K562 (cell line): ENCODE results near the gene RFNG. TPM values are rescaled to one million over a fixed set of nuclear protein-coding genes. Genes with fewer than 3 reads are reported as not detected.
A peak's percentile ranks its signal among the peaks of the same experiment; 100 is the strongest.

Source experiments
- ATAC-seq: fragments of 200-7000 bp; cut with Tn5 transposase; 3 replicates; pipeline ENCODE4 v1.9.1; 2020; ENCODE audit warnings: moderate library complexity
- BruUV-seq: library from RNA; stranded (reverse); fragments of 400-500 nt; replicated peaks from 2 replicates; lab custom pipeline; 2021; lab: Mats Ljungman, UMichigan
- CTCF ChIA-PET: fragments of 300-600 bp; formaldehyde crosslinking; extraction: SDS; loops from one replicate; lab custom pipeline; 2021; ENCODE audit warnings: low intra/inter-chr PET ratio; lab: Yijun Ruan, JAX
- POLR2A ChIA-PET: fragments of 300-600, 350-650 bp; sonication (Branson Sonifier 250); formaldehyde crosslinking; extraction: SDS; loops from one replicate; lab custom pipeline; 2021; ENCODE audit warnings: antibody characterized with exemption, inconsistent platforms; lab: Yijun Ruan, JAX
- DNase-seq, 4 experiments: peaks; one replicate each; pipeline versions ENCODE4 v3.0.0 to v3.0.0-alpha.2; 2011 to 2018; ENCODE audit warnings: low spot score in 3 of 4, mixed read lengths in 3 of 4; ENCODE audit errors: extremely low read depth in 1 of 4
- FAIRE-seq: peaks from 2 replicates; lab custom pipeline; 2011; peaks lifted over from hg19 to GRCh38; lab: Jason Lieb, UNC
- H2AFZ ChIP-seq: 2 replicates; pipeline ENCODE4 v1.6.0; 2011; ENCODE audit warnings: low read depth, low read length, control low read depth, inconsistent platforms
- H3K27ac ChIP-seq: fragments of 200-600 bp; 3 replicates; pipeline ENCODE4 v1.8.0; 2011; ENCODE audit warnings: low read depth, mild to moderate bottlenecking, control low read depth, inconsistent platforms, low read length, moderate library complexity, mixed read lengths; ENCODE audit errors: extremely low read depth
- H3K27me3 ChIP-seq, 2 experiments: fragments of 300-600 bp in 1 of 2; 2 replicates in 1 of 2; 3 replicates in 1 of 2; pipeline versions ENCODE4 v1.6.0 to v1.8.0; 2011; ENCODE audit warnings: inconsistent platforms in 2 of 2, low read length in 2 of 2, mild to moderate bottlenecking in 1 of 2, mixed read lengths in 1 of 2, moderate library complexity in 1 of 2; ENCODE audit not compliant: control insufficient read depth in 2 of 2, insufficient read depth in 2 of 2
- H3K36me3 ChIP-seq: fragments of 300-600 bp; 3 replicates; pipeline ENCODE4 v1.8.0; 2011; ENCODE audit warnings: mild to moderate bottlenecking, low read length, inconsistent platforms; ENCODE audit not compliant: control insufficient read depth, insufficient read depth
- H3K4me1 ChIP-seq, 2 experiments: fragments of 200-600 bp in 1 of 2; replicated peaks in 1 of 2; 2 replicates in 1 of 2; 3 replicates in 1 of 2; pipeline versions ENCODE4 v1.5.1 to v1.8.0; 2011; ENCODE audit warnings: inconsistent platforms in 2 of 2, low read length in 2 of 2, mild to moderate bottlenecking in 1 of 2, mixed read lengths in 1 of 2, moderate library complexity in 1 of 2; ENCODE audit not compliant: control insufficient read depth in 2 of 2, insufficient read depth in 2 of 2
- H3K4me2 ChIP-seq: 2 replicates; pipeline ENCODE4 v1.6.1; 2011; ENCODE audit warnings: low read length, control low read depth, inconsistent platforms, mixed read lengths; ENCODE audit not compliant: insufficient read depth
- H3K4me3 ChIP-seq: fragments of 200-600 bp; sonication (generic), shearing (Covaris generic); 2 replicates; pipeline ENCODE4 v1.5.1; 2016; ENCODE audit warnings: control low read depth, inconsistent platforms
- H3K79me2 ChIP-seq: fragments of 200-600 bp; 3 replicates; pipeline ENCODE4 v1.8.0; 2011; ENCODE audit warnings: low read length, inconsistent platforms; ENCODE audit not compliant: control insufficient read depth, insufficient read depth
- H3K9ac ChIP-seq, 2 experiments: 2 replicates each; pipeline versions ENCODE4 v1.6.0 to v1.6.1; 2011; ENCODE audit warnings: low read depth in 2 of 2, low read length in 2 of 2, control low read depth in 1 of 2, inconsistent platforms in 1 of 2, mild to moderate bottlenecking in 1 of 2, mixed read lengths in 1 of 2; ENCODE audit not compliant: insufficient read depth in 1 of 2
- H3K9me1 ChIP-seq: one replicate; pipeline ENCODE4 v1.6.0; 2011; ENCODE audit warnings: inconsistent platforms, mild to moderate bottlenecking, low read length, moderate library complexity; ENCODE audit not compliant: control insufficient read depth, insufficient read depth
- H3K9me3 ChIP-seq: replicated peaks from 2 replicates; pipeline ENCODE4 v1.5.1; 2011; ENCODE audit warnings: low read depth, low read length, inconsistent platforms; ENCODE audit not compliant: control insufficient read depth, insufficient read depth
- H4K20me1 ChIP-seq: replicated peaks from 2 replicates; pipeline ENCODE4 v1.6.1; 2011; ENCODE audit warnings: low read length, inconsistent platforms, mixed read lengths; ENCODE audit not compliant: control insufficient read depth, insufficient read depth
- BCOR ChIP-seq: fragments of 450-650 bp; IDR thresholded peaks from 2 replicates; pipeline ENCODE4 v1.6.1; 2016
- CBX8 ChIP-seq: fragments of 200-600 bp; sonication (generic); IDR thresholded peaks from 2 replicates; pipeline ENCODE4 v1.6.1; 2012; ENCODE audit warnings: borderline replicate concordance, mixed run types, low read depth, mild to moderate bottlenecking, moderate library complexity, mixed read lengths, low read length, control low read depth, inconsistent platforms; ENCODE audit not compliant: poor library complexity, severe bottlenecking; ENCODE audit errors: extremely low read depth
- E2F4 ChIP-seq: sonication (generic); formaldehyde crosslinking; IDR thresholded peaks from 2 replicates; pipeline ENCODE4 v1.8.0; 2022; ENCODE audit warnings: mild to moderate bottlenecking, low read depth, missing genetic modification reagents
- ETV5 ChIP-seq: sonication (generic); formaldehyde crosslinking; IDR thresholded peaks from 2 replicates; pipeline ENCODE4 v1.4.0; 2020; ENCODE audit warnings: low read depth, mild to moderate bottlenecking, missing genetic modification reagents
- ILK ChIP-seq: fragments of 450-650 bp; IDR thresholded peaks from 2 replicates; pipeline ENCODE4 v1.6.1; 2016; ENCODE audit warnings: missing genetic modification characterization, low read depth, mild to moderate bottlenecking, missing compliant biosample characterization, moderate library complexity, borderline replicate concordance
- KDM1A ChIP-seq, 2 experiments: fragments of 450-650 bp; IDR thresholded peaks; 2 replicates each; pipeline ENCODE4 v1.6.1; 2016; ENCODE audit warnings: mild to moderate bottlenecking in 2 of 2
- KHSRP ChIP-seq: fragments of 450-650 bp; IDR thresholded peaks from 2 replicates; pipeline ENCODE4 v1.6.1; 2017
- KLF16 ChIP-seq: IDR thresholded peaks from 2 replicates; pipeline ENCODE4 v1.6.1; 2016; ENCODE audit warnings: antibody characterized with exemption
- MCM2 ChIP-seq: fragments of 450-650 bp; IDR thresholded peaks from 2 replicates; pipeline ENCODE4 v1.6.1; 2017; ENCODE audit warnings: low read depth, mild to moderate bottlenecking
- OTX1 ChIP-seq: fragments of 450-650 bp; formaldehyde crosslinking; IDR thresholded peaks from 2 replicates; pipeline ENCODE4 v1.4.0; 2022; ENCODE audit warnings: mild to moderate bottlenecking
- POLR2G ChIP-seq: fragments of 200-400 bp; formaldehyde crosslinking; IDR thresholded peaks from 2 replicates; pipeline ENCODE4 v1.6.1; 2017; ENCODE audit warnings: low read depth, mild to moderate bottlenecking, antibody characterized with exemption, low read length, moderate library complexity
- ZNF586 ChIP-seq: fragments of 450-650 bp; formaldehyde crosslinking; conservative IDR thresholded peaks from 2 replicates; pipeline ENCODE4 v1.4.0; 2020; ENCODE audit warnings: mild to moderate bottlenecking, moderate library complexity
- ZSCAN29 ChIP-seq: fragments of 450-650 bp; IDR thresholded peaks from 2 replicates; pipeline ENCODE4 v1.6.1; 2017
- WGBS: fragments of 100-300 bp; shearing (Covaris generic); methylation state at CpG from one replicate; pipeline ENCODE4 v1.1.6; 2016; ENCODE audit warnings: low coverage, mixed read lengths; ENCODE audit not compliant: insufficient coverage; ENCODE audit errors: missing lambda C conversion rate; 5-methylcytosine and 5-hydroxymethylcytosine counted together
- in situ Hi-C: fragments of 300-500 bp; cut with MboI; formaldehyde crosslinking; loops from 4 replicates; pipeline ENCODE4 v1.15.0; 2018; ENCODE audit warnings: inconsistent platforms, mixed read lengths
- intact Hi-C: fragments of 100-400 bp; cut with micrococcal nuclease; formaldehyde crosslinking; loops from 2 replicates; pipeline ENCODE4 v1.14.2; 2022
- polyA plus RNA-seq, 8 experiments: library from polyadenylated mRNA; depleted of rRNA in 4 of 8; stranded (reverse) in 5 of 8; unstranded in 3 of 8; fragments of >200 nt; fragmentation: Nextera tagmentation in 2 of 8; fragmentation: Illumina TruSeq in 1 of 8; extraction: Ambion mirVana in 2 of 8; extraction: Trizol in 1 of 8; gene quantifications; 2 replicates each; pipeline versions ENCODE4 v1.2.1 to v1.2.3, GENCODE V29; 2011 to 2014; ENCODE audit warnings: inconsistent platforms in 1 of 8, missing spikeins in 1 of 8
- total RNA-seq, 7 experiments: library from RNA; depleted of rRNA in 6 of 7; stranded (reverse); fragments of >200 nt in 6 of 7; fragmentation: Illumina TruSeq in 2 of 7; extraction: Trizol in 2 of 7; gene quantifications; 2 replicates each; pipeline versions ENCODE4 v1.2.1 to v1.2.3, GENCODE V29; 2011 to 2021; ENCODE audit warnings: low replicate concordance in 1 of 7

Gene RFNG
- total and polyA plus RNA-seq, 9 of the 15 experiments (the other 6 are each of a cell fraction or from before 2014, with no cell fraction given): 0.32 to 32.8 (median 9.5) TPM

GRCh38 chr17:82005701-82006348 is 45.8 kb downstream of the RFNG start:
- in situ Hi-C loops: no loop called here
- FAIRE-seq (no peak), DNase-seq (no peak), ATAC-seq (no peak)
- no peak overlapping the region for H3K27ac ChIP-seq
- H3K9me1 ChIP-seq: peaks cover 3% of the 10 kb centered on the region
- ChIA-PET CTCF (no interaction called here), POLR2A (interaction anchor here (0.6 to 1.1 kb wide), 3 partner anchors 17 to 133 kb away, joined by 3 to 5 read pairs (median 3); partner anchors contain the start of genes CENPX and LRRC45)
- peak overlapping the region in 1 of 2 experiments; percentile 72; a peak in 2 of 4 replicates for H3K9ac ChIP-seq
- H3K79me2 ChIP-seq: no peaks in the 10 kb centered on the region
- BruUV-seq: no TSS peak
- intact Hi-C loops: no loop called here
- no peak for TF ChIP-seq KLF16
- peak; percentile 22 for TF ChIP-seq POLR2G
- TF ChIP-seq ILK: no peak
- TF ChIP-seq BCOR: no peak
- no peak for TF ChIP-seq ETV5 (CRISPR knock-in tag)
- no peak for TF ChIP-seq ZSCAN29
- peak in 1 of 2 experiments; percentile 69; a peak in 1 of 4 replicates for TF ChIP-seq KDM1A (IDR thresholded peaks at IDR 0.05)
- TF ChIP-seq CBX8: no peak
- no peak for TF ChIP-seq OTX1
- TF ChIP-seq MCM2: no peak
- TF ChIP-seq ZNF586 (CRISPR knock-in tag): no peak
- TF ChIP-seq E2F4 (CRISPR knock-in tag): no peak
- TF ChIP-seq KHSRP: no peak
- H4K20me1 ChIP-seq: 0 out of 2 replicates have a peak, but pooled peaks cover 4% of the 10 kb centered on the region
- H3K4me2 ChIP-seq: no peak overlapping the region
- peaks cover 0 to 72% of the 10 kb centered on the region in 2 experiments; a peak in 1 of 5 replicates for H3K4me1 ChIP-seq
- no peaks in the 10 kb centered on the region for H3K9me3 ChIP-seq
- H3K27me3 ChIP-seq: no peaks in the 10 kb centered on the region
- no peak overlapping the region for H2AFZ ChIP-seq
- H3K36me3 ChIP-seq: no peaks in the 10 kb centered on the region
- H3K4me3 ChIP-seq: no peak overlapping the region
- 82% methylated on average over 24 of the region's 30 CpGs for WGBS
